ENCODE data around the gene LHX8.

DNA sequence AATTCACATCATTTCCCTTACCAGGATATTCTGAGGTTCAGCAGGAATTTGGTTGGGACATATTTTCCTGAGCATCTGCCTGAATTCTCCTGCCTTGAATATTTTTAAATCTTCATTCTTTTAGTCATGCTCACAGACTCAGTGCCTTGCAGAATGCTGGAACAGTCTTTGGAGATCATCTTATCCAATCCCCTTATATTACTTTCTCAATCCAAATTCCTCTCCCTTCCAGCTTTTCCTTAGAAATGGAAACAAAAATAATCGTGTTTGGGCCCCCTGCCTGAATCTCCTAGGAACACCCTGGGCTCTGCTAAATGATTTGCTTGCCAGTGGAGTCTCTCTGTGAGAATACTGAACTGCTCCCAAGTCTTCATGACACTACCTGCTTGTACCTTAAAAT lies 38.4 kb downstream of the LHX8 start:
- no peak for TF ChIP-seq EZH2phosphoT487 (IDR thresholded peaks at IDR 0.05; ENCODE audit: insufficient read depth, low read depth)
- TF ChIP-seq EZH2 (IDR thresholded peaks at IDR 0.05; ENCODE audit: insufficient read depth, poor library complexity, severe bottlenecking) = no peak

Measured in GM23248 (cell line).